ENCODE measurements around the gene MAP7D1.

MAP7D1 gene

GRCh38 chr1:36119456-36119855, 36.5 kb upstream of the MAP7D1 start:
- no peak for TF ChIP-seq CTCF (conservative IDR thresholded peaks at IDR 0.05; ENCODE audit: low read depth, low read length)
- H3K36me3 ChIP-seq (ENCODE audit: insufficient read depth) = no peaks in the 10 kb centered on the region
- no peak overlapping the region for H3K9ac ChIP-seq
- H3K4me1 ChIP-seq (ENCODE audit: low read depth, poor library complexity, severe bottlenecking) = no peaks in the 10 kb centered on the region
- no peak overlapping the region for H2AFZ ChIP-seq (ENCODE audit: low read depth)
- H3K4me2 ChIP-seq = no peak overlapping the region
- no peaks in the 10 kb centered on the region for H3K27me3 ChIP-seq (ENCODE audit: insufficient read depth, low read depth)
- no peaks in the 10 kb centered on the region for H3K79me2 ChIP-seq (ENCODE audit: insufficient read depth, low read depth)
- no peak overlapping the region for H3K4me3 ChIP-seq (IDR thresholded peaks at IDR 0.05; ENCODE audit: insufficient read depth, low read depth, low read length)
- no peaks in the 10 kb centered on the region for H4K20me1 ChIP-seq (ENCODE audit: insufficient read depth)
- H3K27ac ChIP-seq = no peak overlapping the region

GRCh38 chr1:36122062-36123030, 33.6 kb upstream of the MAP7D1 start:
- no peak overlapping the region for H3K4me3 ChIP-seq (IDR thresholded peaks at IDR 0.05; ENCODE audit: insufficient read depth, low read depth, low read length)
- H3K4me1 ChIP-seq (ENCODE audit: low read depth, poor library complexity, severe bottlenecking) = no peaks in the 10 kb centered on the region
- H3K27ac ChIP-seq = no peak overlapping the region
- TF ChIP-seq CTCF (conservative IDR thresholded peaks at IDR 0.05; ENCODE audit: low read depth, low read length) = no peak
- no peaks in the 10 kb centered on the region for H3K36me3 ChIP-seq (ENCODE audit: insufficient read depth)
- no peaks in the 10 kb centered on the region for H4K20me1 ChIP-seq (ENCODE audit: insufficient read depth)
- no peaks in the 10 kb centered on the region for H3K79me2 ChIP-seq (ENCODE audit: insufficient read depth, low read depth)
- H3K27me3 ChIP-seq (ENCODE audit: insufficient read depth, low read depth) = no peaks in the 10 kb centered on the region
- H3K4me2 ChIP-seq = no peak overlapping the region
- H3K9ac ChIP-seq = no peak overlapping the region
- H2AFZ ChIP-seq (ENCODE audit: low read depth) = no peak overlapping the region

GRCh38 chr1:36123356-36123755, 32.6 kb upstream of the MAP7D1 start:
- H3K9ac ChIP-seq = no peak overlapping the region
- H4K20me1 ChIP-seq (ENCODE audit: insufficient read depth) = no peaks in the 10 kb centered on the region
- H3K27me3 ChIP-seq (ENCODE audit: insufficient read depth, low read depth) = no peaks in the 10 kb centered on the region
- no peak overlapping the region for H3K4me3 ChIP-seq (IDR thresholded peaks at IDR 0.05; ENCODE audit: insufficient read depth, low read depth, low read length)
- H3K4me2 ChIP-seq = no peak overlapping the region
- H3K79me2 ChIP-seq (ENCODE audit: insufficient read depth, low read depth) = no peaks in the 10 kb centered on the region
- H3K27ac ChIP-seq = no peak overlapping the region
- H3K36me3 ChIP-seq (ENCODE audit: insufficient read depth) = no peaks in the 10 kb centered on the region
- no peak for TF ChIP-seq CTCF (conservative IDR thresholded peaks at IDR 0.05; ENCODE audit: low read depth, low read length)
- H3K4me1 ChIP-seq (ENCODE audit: low read depth, poor library complexity, severe bottlenecking) = peaks cover 2% of the 10 kb centered on the region
- no peak overlapping the region for H2AFZ ChIP-seq (ENCODE audit: low read depth)

- no peaks in the 10 kb centered on the region for H4K20me1 ChIP-seq (ENCODE audit: insufficient read depth)
- no peak overlapping the region for H3K9ac ChIP-seq
- no peaks in the 10 kb centered on the region for H3K79me2 ChIP-seq (ENCODE audit: insufficient read depth, low read depth)
- no peaks in the 10 kb centered on the region for H3K27me3 ChIP-seq (ENCODE audit: insufficient read depth, low read depth)
- H3K36me3 ChIP-seq (ENCODE audit: insufficient read depth) = no peaks in the 10 kb centered on the region
- TF ChIP-seq CTCF (conservative IDR thresholded peaks at IDR 0.05; ENCODE audit: low read depth, low read length) = no peak
- no peak overlapping the region for H2AFZ ChIP-seq (ENCODE audit: low read depth)
- no peak overlapping the region for H3K4me3 ChIP-seq (IDR thresholded peaks at IDR 0.05; ENCODE audit: insufficient read depth, low read depth, low read length)
- peaks cover 6% of the 10 kb centered on the region for H3K4me1 ChIP-seq (ENCODE audit: low read depth, poor library complexity, severe bottlenecking)
- no peak overlapping the region for H3K4me2 ChIP-seq
- H3K27ac ChIP-seq = no peak overlapping the region
Measured at GRCh38 chr1:36124404-36125128, 31.4 kb upstream of the MAP7D1 start.

All from KMS-11 (cell line).